ENCODE data around the gene AHNAK.

- TF ChIP-seq CTCF (IDR thresholded peaks at IDR 0.05) = no peak
- no peak for TF ChIP-seq POLR2A (IDR thresholded peaks at IDR 0.05)
Measured at GRCh38 chr11:62546929-62547625, 471 bp upstream of the AHNAK start.
